Thoracic aorta endothelial cell (primary cell): ENCODE results near the gene LMNA. TPM values are rescaled to one million over a fixed set of nuclear protein-coding genes. Genes with fewer than 3 reads are reported as not detected.

Experiments used
- total RNA-seq: library from RNA; depleted of rRNA; stranded (reverse); fragments of >200 nt; gene quantifications from 2 replicates; pipeline ENCODE4 v1.2.3, GENCODE V29; 2012

LMNA gene
- total RNA-seq, result 677 and 814 TPM in 2 replicates

GRCh38 chr1:156114101-156114918 lies at the start of gene LMNA:
TSS of gene LMNA (plus strand) at chr1:156114711. CDS start at chr1:156114919, 208 bp downstream.

GRCh38 chr1:156082309-156083091 lies 32.0 kb upstream of the LMNA start, which contains the start of gene MEX3A:
TSS of gene MEX3A (minus strand) at chr1:156082465. CDS start at chr1:156081998, 467 bp downstream.

GRCh38 chr1:156153362-156153761 lies 38.9 kb downstream of the LMNA start, which contains the start of gene SEMA4A:
TSS of gene SEMA4A (plus strand) at chr1:156153585. CDS start at chr1:156154579, 994 bp downstream.

Other genes starting within 250 kb of the LMNA start
- 30.0 and 35.0 TPM in 2 replicates for gene RIT1, start 203.4 kb upstream of the LMNA start, total RNA-seq
- gene KHDC4, start 180.3 kb upstream of the LMNA start, total RNA-seq, result 49.7 and 55.1 TPM in 2 replicates
- gene RXFP4, start 173.1 kb upstream of the LMNA start, total RNA-seq, result not detected in 2 replicates
- gene ARHGEF2, start 136.2 kb upstream of the LMNA start, total RNA-seq, result 127 TPM in 2 replicates
- gene SSR2, start 93.8 kb upstream of the LMNA start, total RNA-seq, result 552 and 669 TPM in 2 replicates
- 28.6 and 32.5 TPM in 2 replicates for gene UBQLN4, start 60.9 kb upstream of the LMNA start, total RNA-seq
- gene LAMTOR2, start 59.9 kb upstream of the LMNA start, total RNA-seq, result 42.2 and 45.9 TPM in 2 replicates
- gene RAB25, start 53.6 kb upstream of the LMNA start, total RNA-seq, result not detected in 2 replicates
- gene MEX3A, start 32.2 kb upstream of the LMNA start, total RNA-seq, result 7.8 and 8.3 TPM in 2 replicates
- gene SEMA4A, start 38.9 kb downstream of the LMNA start, total RNA-seq, result 0.80 and 1.0 TPM in 2 replicates
- gene SLC25A44, start 79.4 kb downstream of the LMNA start, total RNA-seq, result 17.6 and 20.6 TPM in 2 replicates
- 43.5 and 54.7 TPM in 2 replicates for gene PMF1, start 98.3 kb downstream of the LMNA start, total RNA-seq
- 0.27 TPM in 1 of 2 replicates, not detected in the other for gene BGLAP, start 127.5 kb downstream of the LMNA start, total RNA-seq
- gene PAQR6, start 133.3 kb downstream of the LMNA start, total RNA-seq, result 0.27 and 0.36 TPM in 2 replicates
- 59.6 and 66.0 TPM in 2 replicates for gene SMG5, start 168.1 kb downstream of the LMNA start, total RNA-seq
- gene TMEM79, start 169.6 kb downstream of the LMNA start, total RNA-seq, result 0.93 and 1.1 TPM in 2 replicates
- gene GLMP, start 181.0 kb downstream of the LMNA start, total RNA-seq, result 41.1 and 41.2 TPM in 2 replicates
- gene VHLL, start 184.6 kb downstream of the LMNA start, total RNA-seq, result not detected in 2 replicates
- gene CCT3, start 223.6 kb downstream of the LMNA start, total RNA-seq, result 564 and 587 TPM in 2 replicates
- gene TSACC, start 223.8 kb downstream of the LMNA start, total RNA-seq, result 0.40 TPM in 1 of 2 replicates, not detected in the other